HG03095 (cell line): ENCODE data around the gene NCAPH2.

Experiments used
- ATAC-seq: cut with Tn5 transposase; IDR thresholded peaks from one replicate; pipeline ENCODE4 v1.9.1; 2021; ENCODE audit warnings: moderate library complexity; ENCODE audit not compliant: unreplicated experiment

NCAPH2 gene

DNA sequence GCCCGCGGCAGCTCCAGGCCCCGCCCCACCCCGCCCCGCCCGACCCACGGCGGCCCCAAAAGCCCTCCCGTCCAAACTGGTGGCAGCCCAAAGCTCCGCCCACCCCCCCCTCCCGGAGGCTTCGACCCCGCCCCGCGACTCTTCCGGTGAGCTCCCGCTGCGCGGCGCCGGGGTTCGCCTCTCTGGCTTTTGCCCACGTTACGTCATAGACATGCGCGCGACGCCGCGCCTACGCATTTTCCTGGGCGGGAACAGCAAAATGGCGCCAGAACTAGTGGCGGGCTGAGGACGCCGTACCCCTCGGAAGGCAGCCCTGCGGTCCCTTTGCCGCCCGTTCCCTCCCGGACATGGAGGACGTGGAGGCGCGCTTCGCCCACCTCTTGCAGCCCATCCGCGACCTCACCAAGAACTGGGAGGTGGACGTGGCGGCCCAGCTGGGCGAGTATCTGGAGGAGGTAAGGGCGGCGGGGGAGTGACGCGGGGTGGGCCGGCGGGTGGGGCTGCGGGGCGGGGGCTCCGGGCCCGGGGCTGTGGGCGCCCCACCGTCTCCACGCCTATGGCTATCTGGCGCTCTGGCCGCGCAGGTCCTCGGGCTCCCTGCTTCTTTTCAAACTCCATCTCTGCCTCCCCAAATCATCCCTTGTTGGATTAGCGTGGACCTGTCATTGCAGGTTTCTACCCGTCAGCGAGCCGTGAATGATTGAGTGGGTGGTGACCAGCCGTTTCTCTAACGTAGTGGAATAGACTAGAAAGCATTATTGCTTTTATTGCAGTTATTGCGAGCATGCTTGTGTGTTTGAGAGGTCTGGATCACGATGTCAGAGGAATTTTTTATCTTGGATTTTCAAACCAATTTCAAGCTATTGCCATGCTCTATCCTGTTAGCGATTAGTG lies at the start of gene NCAPH2:
NCAPH2 (plus strand) TSS at position 234 of the 894 bp plus-strand sequence; CDS start at position 348, 114 bp downstream.
- ATAC-seq: peak; percentile 46

DNA sequence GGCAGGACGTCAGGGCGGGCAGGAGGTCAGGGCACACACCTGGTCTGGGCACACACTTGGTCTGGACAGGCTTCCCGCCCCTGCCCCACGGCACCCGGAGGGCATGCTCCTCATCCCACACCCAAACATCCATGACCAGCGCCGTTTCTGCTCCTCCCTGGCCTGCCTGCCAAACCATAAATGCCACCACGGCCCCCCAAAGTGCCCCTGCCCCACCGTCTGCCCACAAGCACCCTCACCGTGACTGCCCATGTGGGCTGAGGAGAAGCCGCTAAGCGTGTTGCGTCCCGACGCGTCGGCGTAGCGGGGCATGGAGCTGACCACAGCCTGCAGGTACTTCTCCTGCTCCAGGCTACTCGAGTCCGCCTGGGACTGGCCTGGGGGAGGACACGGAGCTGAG lies 49.0 kb upstream of the NCAPH2 start:
- no peak for ATAC-seq

DNA sequence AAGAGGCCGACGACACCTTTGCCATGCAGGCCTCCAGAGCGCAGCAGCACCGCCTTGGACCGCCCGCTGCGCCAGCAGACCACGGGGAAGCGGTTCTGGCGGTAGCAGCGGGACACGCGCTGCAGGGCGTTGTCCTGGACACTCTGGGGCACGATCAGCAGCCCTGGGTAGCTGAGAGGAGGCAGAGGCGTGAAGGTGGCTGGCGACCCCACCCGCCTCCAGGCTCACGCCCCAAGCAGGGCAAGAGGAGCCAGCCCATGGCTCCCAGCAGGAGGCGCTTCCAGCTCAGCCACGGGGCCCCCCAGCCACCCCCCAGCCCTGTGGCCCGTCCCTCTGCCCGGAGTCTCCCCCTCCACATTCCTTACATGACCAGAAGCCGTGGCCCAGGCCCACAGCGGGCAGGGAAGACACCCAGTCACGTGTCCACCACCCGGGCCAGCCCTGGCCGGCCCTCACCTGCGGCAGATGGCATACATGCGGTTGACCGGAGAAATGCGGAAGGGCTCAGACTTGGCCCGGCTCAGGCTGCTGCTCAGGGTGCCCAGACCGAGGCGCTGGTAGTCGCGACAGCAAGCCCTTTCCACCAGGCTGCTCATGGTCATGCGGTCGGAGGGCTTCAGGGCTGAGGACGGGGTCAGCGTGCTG lies 48.4 kb upstream of the NCAPH2 start:
- no peak for ATAC-seq

DNA sequence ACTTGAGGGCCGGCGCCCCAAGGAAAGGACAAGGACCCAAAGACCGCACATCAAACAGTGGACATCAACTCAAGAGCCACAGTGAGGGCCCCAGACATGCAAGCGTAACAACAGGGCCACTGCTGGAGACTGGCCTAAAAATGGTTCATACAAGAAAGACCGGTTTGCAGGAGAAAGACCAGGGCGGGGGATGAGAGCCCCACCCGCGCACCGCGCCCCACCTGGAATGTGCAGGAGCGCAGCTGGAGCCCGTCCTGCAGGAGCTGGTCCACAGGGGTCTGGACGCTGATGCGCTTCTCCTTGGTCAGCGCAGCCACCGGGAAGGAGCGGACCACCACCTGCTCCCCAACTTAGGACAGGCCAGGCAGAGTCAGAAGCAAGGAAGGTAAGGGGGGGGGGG lies 47.1 kb upstream of the NCAPH2 start:
- ATAC-seq: no peak

DNA sequence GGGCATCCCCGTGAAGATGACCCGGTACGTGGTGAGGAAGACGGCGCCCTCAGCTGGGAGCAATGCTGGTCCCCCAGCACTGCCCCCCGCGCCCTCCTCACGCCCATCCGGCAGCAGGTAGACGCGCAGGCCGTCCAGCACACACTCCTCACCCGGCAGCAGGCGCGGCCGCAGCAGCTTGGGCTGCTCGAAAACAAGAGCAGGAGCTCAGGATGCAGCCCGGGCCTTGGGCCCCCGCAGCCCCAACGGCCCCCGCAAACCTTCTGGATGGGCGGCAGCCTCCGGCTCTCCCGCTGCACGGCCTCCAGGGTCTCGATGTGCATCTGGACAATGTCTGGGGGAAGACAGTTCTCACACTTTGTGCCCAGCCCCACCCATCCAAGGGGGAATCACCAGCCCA lies 46.5 kb upstream of the NCAPH2 start:
- no peak for ATAC-seq

DNA sequence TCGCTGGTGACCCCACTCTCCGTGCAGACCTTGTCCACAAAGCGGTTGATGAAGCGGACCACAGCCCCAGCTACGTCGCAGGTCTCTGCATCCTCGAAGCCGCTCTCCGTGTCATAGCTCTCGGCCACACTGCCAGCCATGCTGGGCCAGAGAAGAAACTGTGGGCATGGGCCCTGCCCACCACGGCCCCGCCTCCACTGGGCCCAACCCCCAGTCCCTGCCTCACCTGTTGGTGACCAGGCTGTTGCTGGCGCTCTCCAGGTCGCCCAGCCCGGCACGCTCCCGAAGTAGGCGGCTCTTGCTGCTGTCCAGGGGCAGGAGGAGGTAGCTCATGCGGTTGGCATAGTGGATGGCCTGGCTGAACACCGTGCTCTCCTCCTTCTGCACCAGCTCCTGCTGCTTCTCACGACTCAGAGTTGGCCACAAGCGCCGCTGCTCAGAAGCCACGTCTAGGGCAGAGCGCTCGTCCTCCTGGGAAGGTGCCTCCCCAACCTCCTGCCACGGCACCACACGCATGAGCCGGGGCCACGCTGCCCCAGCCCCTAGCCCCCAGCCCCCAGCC lies 46.0 kb upstream of the NCAPH2 start:
- no peak for ATAC-seq

DNA sequence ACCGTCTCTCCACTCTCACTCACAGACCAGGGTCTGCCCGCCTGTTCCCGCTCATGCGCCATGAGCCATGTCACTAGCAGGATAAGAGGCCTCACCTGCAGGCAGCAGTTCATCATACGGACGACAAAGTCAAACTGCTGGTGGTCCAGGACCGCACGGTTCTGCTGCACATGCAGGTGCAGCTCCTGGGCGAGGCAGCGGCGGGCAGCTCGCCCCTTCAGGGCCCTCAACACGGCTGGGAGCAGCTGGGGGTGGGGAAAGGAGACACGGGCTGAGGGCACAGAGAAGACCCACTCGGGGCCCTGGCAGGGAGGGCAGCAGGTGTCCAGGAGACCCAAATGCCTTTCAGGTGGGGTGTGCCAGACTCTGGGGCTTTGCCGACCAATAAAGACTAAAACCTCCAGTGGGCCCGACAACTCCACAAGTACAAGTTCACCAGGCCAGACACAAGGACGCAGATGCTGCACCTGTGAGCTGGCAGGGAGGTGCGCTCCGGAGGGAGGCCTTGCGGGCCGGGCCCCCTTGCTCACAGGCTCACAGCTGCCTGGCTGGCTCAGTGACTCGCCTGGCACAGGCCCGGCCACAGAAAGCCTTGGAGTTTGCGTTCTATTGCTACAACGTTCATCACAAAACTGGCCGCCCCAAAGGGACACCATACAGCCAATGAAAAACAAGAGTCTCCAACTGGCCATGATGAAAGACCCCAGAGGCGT lies 44.7 kb upstream of the NCAPH2 start:
- ATAC-seq: no peak

DNA sequence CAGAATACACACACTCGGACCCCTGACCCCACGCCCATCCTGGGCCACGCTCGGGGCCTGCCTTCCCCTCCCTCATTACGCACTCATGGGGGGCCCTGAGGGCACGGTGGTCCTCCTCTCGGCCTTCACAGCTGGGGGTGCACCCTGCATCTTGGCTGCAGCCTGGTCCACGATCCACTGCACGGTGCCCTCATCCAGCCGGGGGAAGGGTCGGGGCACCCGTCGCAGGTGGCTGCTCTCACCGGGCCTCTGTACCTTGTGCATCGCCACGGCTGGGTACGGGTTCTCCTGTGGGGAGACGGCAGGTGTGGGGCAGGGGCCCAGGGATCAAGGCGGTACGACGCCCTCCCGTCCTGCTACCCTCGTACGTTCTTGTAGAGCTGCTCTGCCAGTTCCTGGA lies 43.6 kb upstream of the NCAPH2 start:
- ATAC-seq: no peak

DNA sequence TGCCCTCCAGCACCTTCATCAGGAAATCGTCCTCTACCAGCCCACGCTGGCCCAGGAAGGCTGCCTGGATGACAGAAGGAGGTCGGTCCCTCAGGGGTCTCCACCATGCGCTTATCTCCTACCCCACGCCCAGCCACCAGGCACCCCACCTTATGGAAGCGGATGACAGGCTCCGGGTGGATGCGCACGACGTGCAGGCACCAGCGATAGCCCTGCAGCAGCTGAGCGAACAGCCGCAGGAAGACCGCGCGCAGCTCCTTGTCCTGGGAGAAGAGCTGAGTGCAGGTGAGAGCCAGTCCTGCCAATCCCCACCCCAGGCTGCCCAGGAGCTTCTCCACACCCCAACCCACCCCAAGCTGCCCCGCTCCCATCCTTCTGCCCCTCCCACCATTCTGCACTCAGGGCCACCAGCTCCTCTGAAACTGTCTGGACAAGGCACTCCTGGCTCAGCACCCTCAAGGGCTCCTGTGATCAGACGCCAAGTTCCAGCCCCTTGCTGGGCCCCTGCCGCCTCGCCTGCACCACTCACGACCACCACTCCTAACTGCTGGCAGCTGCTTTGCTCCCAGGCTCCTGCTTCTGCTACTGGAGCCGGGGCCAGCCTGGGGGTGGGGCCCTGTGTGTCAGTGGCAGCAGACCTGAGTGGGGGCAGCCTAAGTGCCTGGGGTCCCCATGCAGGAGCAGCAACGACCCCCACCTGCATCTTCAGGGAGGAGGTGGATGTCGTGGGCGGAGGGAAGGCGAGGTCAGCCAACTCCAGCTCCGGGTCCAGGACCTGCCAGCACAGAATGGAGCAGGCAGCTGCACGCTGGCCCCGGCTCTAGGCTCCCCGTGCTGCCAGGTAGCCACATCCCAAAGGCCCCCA lies 42.7 kb upstream of the NCAPH2 start:
- ATAC-seq: no peak

DNA sequence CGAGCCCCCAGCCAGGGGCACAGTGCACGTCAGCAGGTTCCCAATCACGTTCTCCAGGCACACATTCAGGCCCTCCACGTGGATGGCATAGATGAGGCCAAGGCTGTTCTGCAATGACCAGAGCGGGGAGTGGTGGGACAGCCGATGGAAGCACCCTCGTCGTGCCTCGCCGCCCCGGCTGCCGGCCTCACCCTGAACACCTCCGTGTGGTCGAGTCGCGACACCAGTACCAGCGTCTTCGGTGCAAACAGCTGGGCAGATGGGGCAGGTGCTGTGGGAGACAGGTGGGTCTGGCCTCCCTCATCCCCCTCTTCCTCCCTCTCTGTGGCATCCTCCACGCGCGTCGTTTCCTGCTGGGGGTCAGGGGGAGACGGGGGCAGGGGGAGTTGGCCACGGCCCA lies 40.7 kb upstream of the NCAPH2 start:
- ATAC-seq: no peak

DNA sequence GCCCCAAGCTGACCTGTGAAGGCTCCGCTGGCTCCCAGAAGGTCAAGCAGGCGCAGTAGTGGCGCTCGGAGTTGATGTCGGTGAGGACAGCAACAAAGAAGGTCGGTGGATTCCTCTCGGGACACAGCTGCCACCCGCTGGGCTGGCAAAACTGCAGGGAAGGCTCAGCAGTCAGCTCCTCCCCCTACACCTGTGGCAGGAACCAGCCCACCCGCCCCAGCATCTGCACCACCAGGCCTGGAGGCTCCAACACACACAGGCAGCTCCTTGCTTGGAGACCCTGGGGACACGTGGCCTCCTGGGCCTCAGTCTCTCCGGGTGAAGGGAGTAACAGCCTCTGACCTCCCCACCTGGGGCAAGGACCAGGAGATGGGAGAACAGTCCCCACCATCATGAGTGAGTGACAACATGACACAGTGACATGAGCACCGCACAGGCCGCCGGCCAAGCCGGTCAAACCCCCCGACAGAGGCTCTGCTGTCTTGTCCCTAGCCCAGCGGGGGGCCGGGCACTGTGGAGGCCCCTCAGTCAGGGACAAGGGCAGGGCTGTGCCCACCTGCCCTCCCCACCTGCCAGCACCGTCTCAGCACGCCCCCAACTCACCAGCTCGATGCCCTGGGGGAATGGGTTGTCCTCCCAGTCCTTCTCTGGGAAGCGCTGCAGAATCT lies 40.1 kb upstream of the NCAPH2 start:
- no peak for ATAC-seq

DNA sequence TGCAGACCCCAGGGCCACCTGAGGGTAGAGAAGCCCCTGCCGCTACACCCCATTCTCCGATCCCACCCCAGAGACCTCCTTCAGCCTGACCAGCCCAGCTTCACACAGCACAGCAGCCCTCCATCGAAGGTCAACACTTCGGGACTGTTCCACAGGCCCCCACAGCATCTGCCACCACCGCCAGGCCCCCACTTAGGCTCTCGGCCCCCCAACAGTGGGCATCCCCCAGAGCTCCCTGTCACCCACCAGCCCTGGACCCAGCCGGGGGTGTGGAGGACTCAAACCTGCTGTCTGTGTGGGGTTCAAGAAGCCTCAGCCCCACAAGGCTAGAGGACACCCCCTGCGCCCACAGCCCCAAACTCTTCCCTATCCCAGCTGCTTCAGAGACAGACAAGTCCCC lies 39.4 kb upstream of the NCAPH2 start:
- ATAC-seq: no peak

DNA sequence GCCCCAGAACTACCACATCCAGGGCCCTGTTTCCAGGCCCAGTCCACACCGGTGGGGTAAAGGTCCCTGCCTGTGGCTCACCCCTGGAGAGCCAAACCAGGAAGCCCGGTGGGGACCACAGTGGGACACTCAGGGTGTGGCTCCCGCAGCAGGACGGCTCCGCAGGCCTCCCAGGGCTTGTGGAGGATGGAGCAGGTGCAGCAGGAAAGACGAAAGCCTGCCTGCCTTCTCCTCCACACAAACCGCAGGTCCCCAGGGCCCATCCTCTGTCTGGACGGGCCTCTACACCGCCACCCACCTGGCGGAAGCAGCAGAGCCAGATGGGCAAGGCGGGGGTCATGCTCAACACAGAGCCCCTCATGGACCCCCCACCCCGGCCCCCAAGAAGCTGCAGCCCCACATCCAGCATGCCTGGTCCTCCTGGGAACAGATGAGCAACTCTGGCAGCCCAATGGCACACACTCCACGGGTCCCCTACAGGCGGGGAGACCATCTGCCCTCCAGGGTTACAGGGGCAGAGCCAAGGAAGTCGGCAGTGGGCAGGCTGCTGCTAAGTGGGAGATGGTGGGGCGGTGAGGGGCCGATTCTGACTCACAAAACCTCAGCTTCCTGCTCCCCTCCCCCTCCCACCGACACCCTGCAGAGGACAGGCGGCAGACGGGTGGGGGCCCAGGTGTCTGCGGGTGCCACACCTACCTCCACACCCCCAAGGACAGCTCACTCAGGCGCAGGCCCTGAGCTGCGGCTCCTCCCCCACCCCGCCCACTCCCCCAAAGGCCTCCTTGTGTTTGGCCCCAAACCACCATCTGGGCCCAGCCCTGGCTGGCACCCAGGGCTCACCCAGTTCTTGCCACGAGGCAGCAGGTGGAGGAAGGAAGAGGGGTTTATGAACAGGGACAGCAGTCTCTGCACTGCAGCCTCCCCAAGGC lies 38.4 kb upstream of the NCAPH2 start:
- peak; percentile 45 for ATAC-seq

DNA sequence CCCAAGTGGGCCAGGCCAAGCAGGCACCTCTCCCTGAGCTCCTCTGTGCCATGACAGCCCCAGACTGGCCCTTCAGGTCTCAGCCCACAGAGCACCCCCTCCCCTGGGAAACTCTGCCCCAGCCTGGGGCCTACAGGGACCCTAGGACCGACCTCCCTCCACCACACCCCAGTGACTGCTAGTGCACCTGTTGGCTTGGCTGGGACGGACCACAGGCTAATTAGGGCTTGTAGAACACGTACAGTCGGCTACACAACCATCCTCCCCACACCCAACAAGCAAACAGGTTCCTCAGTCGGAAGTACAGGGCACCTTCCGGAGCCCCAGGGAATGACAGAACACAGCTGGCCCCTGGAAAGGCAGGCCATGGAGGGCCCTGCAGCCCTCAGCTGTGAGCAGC lies 37.5 kb upstream of the NCAPH2 start:
- ATAC-seq: no peak

DNA sequence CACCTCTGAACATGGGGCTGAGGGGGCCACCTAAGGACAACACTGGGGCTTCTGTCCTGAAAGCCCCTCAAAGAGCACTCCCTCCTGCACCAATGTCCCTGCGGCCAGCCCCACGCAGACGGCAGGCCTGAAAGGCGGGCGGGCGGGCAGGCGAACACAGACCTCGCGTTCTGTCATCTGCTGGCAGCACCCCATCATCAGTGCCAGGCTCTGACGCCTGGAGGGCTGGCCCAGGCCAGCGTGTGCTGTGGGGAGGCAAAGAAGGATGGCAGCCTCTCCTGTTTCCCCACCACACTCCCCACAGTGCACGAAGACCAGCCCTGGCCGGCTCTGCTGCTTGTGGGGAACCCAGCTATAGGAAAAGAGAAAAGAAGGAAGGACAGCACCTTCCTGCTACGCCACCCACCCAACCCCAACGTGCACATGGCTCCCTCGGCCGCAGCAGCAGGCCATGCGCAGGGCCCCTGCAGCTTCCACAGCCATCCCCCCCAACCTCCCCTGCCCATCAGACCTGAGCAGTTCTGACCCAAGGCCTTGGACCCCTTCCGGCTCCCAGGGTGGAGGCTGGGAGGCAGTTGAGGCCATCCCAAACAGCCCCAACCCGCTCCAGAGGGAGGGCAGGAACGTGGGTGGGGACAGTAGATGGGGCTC lies 36.7 kb upstream of the NCAPH2 start:
- ATAC-seq: no peak

DNA sequence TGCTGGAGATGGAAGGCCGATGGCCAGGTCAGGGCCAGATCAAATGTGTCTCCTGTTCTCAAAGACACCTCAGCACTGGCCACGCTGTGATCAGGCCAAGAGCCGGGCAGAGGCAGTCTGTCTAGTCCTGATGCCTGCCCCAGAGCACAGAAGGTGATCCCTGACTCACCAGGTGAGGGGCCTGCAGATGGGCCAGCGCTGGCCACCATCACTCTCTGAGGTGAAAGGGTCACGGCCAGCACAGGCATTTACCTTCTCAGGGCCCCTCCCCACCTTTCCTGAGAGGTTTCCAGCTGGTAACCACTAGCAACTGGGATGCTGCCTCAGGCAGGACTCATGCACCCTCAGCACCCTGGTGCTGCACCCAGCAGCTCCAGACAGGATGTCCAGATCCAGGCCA lies 36.1 kb upstream of the NCAPH2 start:
- ATAC-seq: no peak

DNA sequence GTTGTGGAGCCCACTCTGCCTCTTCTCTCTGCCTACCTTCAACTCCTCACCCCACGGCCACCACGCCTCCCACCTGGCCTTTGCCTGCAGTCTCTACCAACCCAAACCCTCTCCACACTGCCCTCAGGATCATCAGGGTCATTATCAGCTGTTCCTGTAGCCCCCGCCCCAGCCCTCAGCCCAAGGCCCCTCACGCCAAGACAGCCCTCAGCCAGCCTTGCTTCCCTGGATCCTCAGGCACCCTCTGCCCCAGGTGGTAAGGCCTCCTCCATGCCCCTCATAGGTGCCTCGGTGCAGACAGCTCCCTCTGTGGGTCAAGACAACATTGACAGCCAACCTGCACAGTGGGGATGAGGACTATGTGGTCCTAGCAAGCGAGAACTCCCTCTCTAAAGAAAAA lies 34.9 kb upstream of the NCAPH2 start:
- no peak for ATAC-seq

DNA sequence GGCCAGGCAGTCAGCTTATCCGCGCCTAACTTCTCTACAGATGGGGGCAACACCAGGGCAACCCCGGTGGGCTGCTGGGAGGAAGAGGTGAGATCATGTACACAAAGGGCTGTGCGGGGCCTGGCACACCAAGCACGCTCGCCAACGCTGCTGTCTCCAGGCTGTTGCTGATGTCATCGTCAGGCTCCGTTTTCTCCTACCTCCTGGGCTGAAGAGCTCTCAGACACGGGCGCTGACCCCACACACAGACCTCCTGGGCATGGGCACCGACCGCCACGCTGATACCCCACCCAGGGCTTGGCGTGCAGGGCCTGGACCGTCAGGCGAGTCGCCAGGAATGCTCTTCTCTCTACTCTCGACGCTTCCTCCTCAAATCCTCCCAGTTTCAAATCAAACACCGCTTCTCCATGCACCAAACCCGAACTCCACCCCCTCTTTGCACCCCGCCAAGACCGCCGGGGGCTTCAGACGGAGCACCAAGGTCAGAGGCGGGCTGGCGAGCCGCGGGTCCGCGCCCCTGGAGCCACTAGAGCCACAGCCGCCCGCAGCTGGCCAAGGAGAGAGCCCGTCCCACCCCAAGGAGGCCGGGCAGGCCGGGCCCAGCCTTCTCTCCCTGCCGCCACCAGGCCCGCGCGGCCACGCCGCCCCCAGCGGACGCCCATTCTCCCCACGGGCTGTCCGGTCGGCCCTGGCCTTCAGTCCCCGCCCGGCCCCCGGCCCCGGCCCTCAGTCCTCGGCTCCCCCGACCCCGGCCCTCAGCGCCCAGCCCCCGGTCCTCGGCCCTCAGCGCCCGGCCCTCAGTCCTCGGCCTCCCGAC lies 34.0 kb upstream of the NCAPH2 start:
- no peak for ATAC-seq
